Natural killer cell (primary cell): Measurements from ENCODE around the gene LYSET. TPM values are rescaled to one million over a fixed set of nuclear protein-coding genes. Genes with fewer than 3 reads are reported as not detected.
A peak's percentile ranks its signal among the peaks of the same experiment; 100 is the strongest.

ENCODE experiments used
- ATAC-seq, 3 donors: fragments of 150-1000 bp in 2 of 3; fragments of 200-7000 bp in 1 of 3; cut with Tn5 transposase; 1 replicate in 1 of 3; 2 replicates in 2 of 3; pipeline ENCODE4 v1.10.0; 2021; ENCODE audit warnings: mild to moderate bottlenecking in 2 of 3, moderate library complexity in 2 of 3
- DNase-seq, 2 donors: peaks; one replicate each; pipeline versions ENCODE4 v3.0.0 to v3.0.0-alpha.2; 2013 to 2021; ENCODE audit warnings: mixed read lengths in 1 of 2
- H3K27ac ChIP-seq: one replicate; pipeline ENCODE4 v1.5.1; 2013; ENCODE audit warnings: mild to moderate bottlenecking, low read length
- H3K27me3 ChIP-seq: one replicate; pipeline ENCODE4 v1.6.1; 2013; ENCODE audit warnings: low read length; ENCODE audit not compliant: control insufficient read depth, insufficient read depth
- H3K36me3 ChIP-seq: one replicate; pipeline ENCODE4 v1.6.1; 2013; ENCODE audit warnings: low read length; ENCODE audit not compliant: control insufficient read depth, insufficient read depth
- H3K4me1 ChIP-seq: one replicate; pipeline ENCODE4 v1.6.1; 2013; ENCODE audit warnings: low read length; ENCODE audit not compliant: control insufficient read depth, insufficient read depth
- H3K4me3 ChIP-seq: one replicate; pipeline ENCODE4 v1.5.1; 2013; ENCODE audit warnings: low read length
- H3K9me3 ChIP-seq: one replicate; pipeline ENCODE4 v1.6.1; 2013; ENCODE audit warnings: low read length; ENCODE audit not compliant: control insufficient read depth, insufficient read depth
- H3K27ac Mint-ChIP-seq, 2 donors: one replicate each; pipeline ENCODE4 v1.8.0; 2022; ENCODE audit warnings: mild to moderate bottlenecking in 2 of 2, mixed read lengths in 2 of 2, moderate library complexity in 1 of 2
- H3K27me3 Mint-ChIP-seq, 2 donors: one replicate each; pipeline ENCODE4 v1.8.0; 2022; ENCODE audit warnings: low read depth in 2 of 2, mixed read lengths in 2 of 2
- H3K36me3 Mint-ChIP-seq: one replicate; pipeline ENCODE4 v1.8.0; 2022; ENCODE audit warnings: mixed read lengths
- H3K4me1 Mint-ChIP-seq, 2 donors: one replicate each; pipeline ENCODE4 v1.8.0; 2022; ENCODE audit warnings: mixed read lengths in 2 of 2
- H3K4me3 Mint-ChIP-seq: one replicate; pipeline ENCODE4 v1.8.0; 2022; ENCODE audit warnings: mild to moderate bottlenecking, moderate library complexity, mixed read lengths
- H3K9me3 Mint-ChIP-seq, 2 donors: one replicate each; pipeline ENCODE4 v1.8.0; 2022; ENCODE audit warnings: mixed read lengths in 2 of 2
- WGBS: methylation state at CpG from one replicate; pipeline ENCODE4 v1.1.7; 2013; ENCODE audit warnings: missing lambda C conversion rate; ENCODE audit not compliant: insufficient coverage; 5-methylcytosine and 5-hydroxymethylcytosine counted together
- intact Hi-C: fragments of 100-400 bp; cut with micrococcal nuclease; formaldehyde crosslinking; loops from one replicate; pipeline ENCODE4 v1.14.2; 2022
- total RNA-seq, 4 donors: library from RNA; stranded (reverse); fragments of 120-200 nt in 1 of 4; gene quantifications; one replicate each; pipeline versions ENCODE4 v1.2.3 to v1.2.4, GENCODE V29; 2013 to 2022
- TF ChIP-seq, protein P1 (sequence below): fragments of 200-600 bp; IDR thresholded peaks from one replicate; pipeline ENCODE4 v1.8.0; 2022; ENCODE audit warnings: antibody characterized with exemption

Gene LYSET
- total RNA-seq, 3 donors from 2014 or later (not counting 1 experiment from before 2014, with no cell fraction given): 6.1 to 13.1 (median 9.0) TPM

DNA sequence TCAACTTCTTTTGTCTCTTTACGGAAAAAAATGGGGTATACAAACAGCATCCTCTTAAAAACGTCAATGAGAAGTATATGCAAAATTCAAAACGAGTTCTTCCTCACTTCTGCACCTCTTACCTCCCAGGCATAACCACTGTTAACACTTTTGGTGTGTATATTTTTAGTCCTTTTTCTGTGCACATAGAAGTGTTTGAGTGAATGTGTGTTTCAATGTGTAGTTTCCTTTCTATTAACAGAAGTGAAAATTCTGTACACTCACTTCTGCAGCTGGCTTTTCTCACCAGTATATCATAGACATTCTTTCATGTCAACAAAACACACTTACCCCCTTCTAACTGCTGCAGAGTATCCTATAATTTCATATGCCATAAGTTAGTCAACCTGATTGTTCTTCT lies 27.3 kb downstream of the LYSET start:
- WGBS: 67% methylated on average over 1 of the region's 3 CpGs
- no peak for DNase-seq
- intact Hi-C loops: no loop called here
- Histone ChIP-seq H3K4me3 (no peak overlapping the region), H3K9me3 (no peaks in the 10 kb centered on the region), H3K27me3 (no peaks in the 10 kb centered on the region), H3K36me3 (peaks cover 37% of the 10 kb centered on the region), H3K27ac (no peak overlapping the region), H3K4me1 (peaks cover 7% of the 10 kb centered on the region)
- peaks cover 7 to 8% of the 10 kb centered on the region in 2 donors for H3K4me1 Mint-ChIP-seq
- peaks cover 5% of the 10 kb centered on the region for H3K36me3 Mint-ChIP-seq
- TF ChIP-seq, protein P1, sequence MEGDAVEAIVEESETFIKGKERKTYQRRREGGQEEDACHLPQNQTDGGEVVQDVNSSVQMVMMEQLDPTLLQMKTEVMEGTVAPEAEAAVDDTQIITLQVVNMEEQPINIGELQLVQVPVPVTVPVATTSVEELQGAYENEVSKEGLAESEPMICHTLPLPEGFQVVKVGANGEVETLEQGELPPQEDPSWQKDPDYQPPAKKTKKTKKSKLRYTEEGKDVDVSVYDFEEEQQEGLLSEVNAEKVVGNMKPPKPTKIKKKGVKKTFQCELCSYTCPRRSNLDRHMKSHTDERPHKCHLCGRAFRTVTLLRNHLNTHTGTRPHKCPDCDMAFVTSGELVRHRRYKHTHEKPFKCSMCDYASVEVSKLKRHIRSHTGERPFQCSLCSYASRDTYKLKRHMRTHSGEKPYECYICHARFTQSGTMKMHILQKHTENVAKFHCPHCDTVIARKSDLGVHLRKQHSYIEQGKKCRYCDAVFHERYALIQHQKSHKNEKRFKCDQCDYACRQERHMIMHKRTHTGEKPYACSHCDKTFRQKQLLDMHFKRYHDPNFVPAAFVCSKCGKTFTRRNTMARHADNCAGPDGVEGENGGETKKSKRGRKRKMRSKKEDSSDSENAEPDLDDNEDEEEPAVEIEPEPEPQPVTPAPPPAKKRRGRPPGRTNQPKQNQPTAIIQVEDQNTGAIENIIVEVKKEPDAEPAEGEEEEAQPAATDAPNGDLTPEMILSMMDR: no peak
- H3K9me3 Mint-ChIP-seq: no peaks in the 10 kb centered on the region
- no peak for ATAC-seq
- H3K27ac Mint-ChIP-seq: no peak overlapping the region
- H3K27me3 Mint-ChIP-seq: no peaks in the 10 kb centered on the region
- no peak overlapping the region for H3K4me3 Mint-ChIP-seq

- Histone ChIP-seq H3K27ac (no peak overlapping the region), H3K4me1 (no peaks in the 10 kb centered on the region), H3K36me3 (peaks cover 44% of the 10 kb centered on the region), H3K27me3 (no peaks in the 10 kb centered on the region), H3K4me3 (no peak overlapping the region), H3K9me3 (no peaks in the 10 kb centered on the region)
- H3K9me3 Mint-ChIP-seq: no peaks in the 10 kb centered on the region
- no peak for DNase-seq
- no peak overlapping the region for H3K27ac Mint-ChIP-seq
- TF ChIP-seq, protein P1: no peak
- no peak overlapping the region for H3K4me3 Mint-ChIP-seq
- 100% methylated on average over 2 of the region's 2 CpGs for WGBS
- intact Hi-C loops: no loop called here
- no peak for ATAC-seq
- peaks cover 7% of the 10 kb centered on the region for H3K36me3 Mint-ChIP-seq
- H3K27me3 Mint-ChIP-seq: no peaks in the 10 kb centered on the region
- no peaks in the 10 kb centered on the region for H3K4me1 Mint-ChIP-seq
These were observed 29.5 kb downstream of the LYSET start for GRCh38 chr14:93214598-93214997.

- Mint-ChIP-seq H3K4me1 (no peaks in the 10 kb centered on the region), H3K27ac (no peak overlapping the region), H3K9me3 (no peaks in the 10 kb centered on the region), H3K4me3 (no peak overlapping the region), H3K36me3 (peaks cover 7% of the 10 kb centered on the region), H3K27me3 (no peaks in the 10 kb centered on the region)
- Histone ChIP-seq H3K27ac (no peak overlapping the region), H3K4me3 (no peak overlapping the region), H3K9me3 (no peaks in the 10 kb centered on the region), H3K4me1 (no peaks in the 10 kb centered on the region), H3K36me3 (peaks cover 59% of the 10 kb centered on the region), H3K27me3 (no peaks in the 10 kb centered on the region)
- DNase-seq: peak in 1 of 2 donors; percentile 78
- ATAC-seq: peak; percentile 71 to 78 (median 77)
- 58% methylated on average over 3 of the region's 3 CpGs for WGBS
- TF ChIP-seq, protein P1: peak; percentile 51
- intact Hi-C loops: loop anchor here (1.0 to 2.0 kb wide), 3 partner anchors 103 to 266 kb away; no protein-coding TSS in a partner anchor
These were observed 34.1 kb downstream of the LYSET start for GRCh38 chr14:93219103-93219726.

DNA sequence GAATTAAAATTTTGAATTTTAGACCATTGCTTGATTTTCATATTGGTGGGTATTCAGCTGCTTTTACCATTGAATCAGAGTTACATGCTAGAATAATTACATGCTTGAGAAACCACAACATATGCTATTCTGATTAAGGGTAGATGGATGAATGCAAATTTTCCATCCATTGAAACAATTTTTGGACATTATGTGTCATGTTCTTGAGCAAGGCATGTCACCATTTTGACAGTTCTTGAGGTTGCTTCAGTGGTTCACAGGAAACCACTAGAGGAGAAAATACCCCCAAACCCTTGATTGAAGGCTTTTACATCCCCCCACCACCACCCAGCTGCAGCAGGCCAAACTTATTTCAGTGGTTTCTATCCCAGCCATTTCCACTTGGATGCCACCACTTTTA lies 35.4 kb downstream of the LYSET start:
- TF ChIP-seq, protein P1: no peak
- no peak for DNase-seq
- H3K9me3 ChIP-seq: no peaks in the 10 kb centered on the region
- H3K36me3 Mint-ChIP-seq: peaks cover 7% of the 10 kb centered on the region
- H3K4me1 Mint-ChIP-seq: no peaks in the 10 kb centered on the region
- H3K27ac Mint-ChIP-seq: no peak overlapping the region
- H3K27ac ChIP-seq: no peak overlapping the region
- H3K36me3 ChIP-seq: peaks cover 60% of the 10 kb centered on the region
- no peaks in the 10 kb centered on the region for H3K27me3 ChIP-seq
- H3K4me3 ChIP-seq: no peak overlapping the region
- intact Hi-C loops: no loop called here
- no peak overlapping the region for H3K4me3 Mint-ChIP-seq
- H3K27me3 Mint-ChIP-seq: no peaks in the 10 kb centered on the region
- no peaks in the 10 kb centered on the region for H3K4me1 ChIP-seq
- ATAC-seq: no peak
- H3K9me3 Mint-ChIP-seq: no peaks in the 10 kb centered on the region
